A673 (cell line): ENCODE results near the gene RORB.
"Not testable (repeated sequence)": the region's sequence is repeated elsewhere in the genome, so short reads cannot be mapped to it uniquely, and the experiment has no call there.

Source experiments
- EZH2 ChIP-seq: fragments of 200-600 bp; sonication (generic); IDR thresholded peaks from 2 replicates; pipeline ENCODE4 v1.6.1; 2017; ENCODE audit warnings: borderline replicate concordance, low read depth, mild to moderate bottlenecking, mixed read lengths, antibody characterized with exemption, low read length; ENCODE audit not compliant: poor library complexity, severe bottlenecking
- TF ChIP-seq, protein P1 (sequence below): fragments of 300-800, 200-600 bp; sonication (generic); conservative IDR thresholded peaks from 2 replicates; pipeline ENCODE4 v1.5.1; 2017; ENCODE audit warnings: low read depth, mild to moderate bottlenecking, antibody characterized with exemption, low read length, moderate library complexity, mixed read lengths

DNA sequence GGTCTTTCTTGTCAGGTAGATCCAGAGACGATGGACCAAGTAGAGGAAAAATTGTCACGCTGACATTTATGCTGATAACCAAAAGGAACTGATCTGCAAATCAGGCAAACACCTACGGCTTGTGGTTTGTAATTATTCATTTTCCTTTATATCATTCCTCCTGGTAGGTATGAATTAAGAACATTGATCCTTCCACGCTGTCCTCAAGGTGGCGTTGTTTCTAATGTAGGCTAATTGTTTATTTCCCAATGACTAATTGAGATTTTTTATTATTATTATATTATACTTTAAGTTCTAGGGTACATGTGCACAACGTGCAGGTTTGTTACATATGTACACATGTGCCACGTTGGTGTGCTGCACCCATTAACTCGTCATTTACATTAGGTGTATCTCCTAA, 33.3 kb downstream of the RORB start:
- TF ChIP-seq, protein P1, sequence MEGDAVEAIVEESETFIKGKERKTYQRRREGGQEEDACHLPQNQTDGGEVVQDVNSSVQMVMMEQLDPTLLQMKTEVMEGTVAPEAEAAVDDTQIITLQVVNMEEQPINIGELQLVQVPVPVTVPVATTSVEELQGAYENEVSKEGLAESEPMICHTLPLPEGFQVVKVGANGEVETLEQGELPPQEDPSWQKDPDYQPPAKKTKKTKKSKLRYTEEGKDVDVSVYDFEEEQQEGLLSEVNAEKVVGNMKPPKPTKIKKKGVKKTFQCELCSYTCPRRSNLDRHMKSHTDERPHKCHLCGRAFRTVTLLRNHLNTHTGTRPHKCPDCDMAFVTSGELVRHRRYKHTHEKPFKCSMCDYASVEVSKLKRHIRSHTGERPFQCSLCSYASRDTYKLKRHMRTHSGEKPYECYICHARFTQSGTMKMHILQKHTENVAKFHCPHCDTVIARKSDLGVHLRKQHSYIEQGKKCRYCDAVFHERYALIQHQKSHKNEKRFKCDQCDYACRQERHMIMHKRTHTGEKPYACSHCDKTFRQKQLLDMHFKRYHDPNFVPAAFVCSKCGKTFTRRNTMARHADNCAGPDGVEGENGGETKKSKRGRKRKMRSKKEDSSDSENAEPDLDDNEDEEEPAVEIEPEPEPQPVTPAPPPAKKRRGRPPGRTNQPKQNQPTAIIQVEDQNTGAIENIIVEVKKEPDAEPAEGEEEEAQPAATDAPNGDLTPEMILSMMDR = peak; percentile 42
- TF ChIP-seq EZH2 = not testable (repeated sequence)
